ENCODE data around the gene RAB15.

Gene RAB15

GRCh38 chr14:64946310-64947045 is 25.7 kb downstream of the RAB15 start:
- FAIRE-seq (no peak), DNase-seq (ENCODE audit: insufficient read length, low spot score) (no peak)
- no peak for TF ChIP-seq CTCF (IDR thresholded peaks at IDR 0.05; ENCODE audit: insufficient read depth, missing control alignments)

GRCh38 chr14:64945431-64946178 is 26.5 kb downstream of the RAB15 start:
- no peak for FAIRE-seq
- DNase-seq (ENCODE audit: insufficient read length, low spot score): no peak
- TF ChIP-seq CTCF (IDR thresholded peaks at IDR 0.05; ENCODE audit: insufficient read depth, missing control alignments): no peak

- no peak for TF ChIP-seq CTCF (IDR thresholded peaks at IDR 0.05; ENCODE audit: insufficient read depth, missing control alignments)
- no peak for DNase-seq (ENCODE audit: insufficient read length, low spot score)
- no peak for FAIRE-seq
Observed at GRCh38 chr14:64944861-64945260, 27.3 kb downstream of the RAB15 start.

GRCh38 chr14:64944041-64944440 is 28.1 kb downstream of the RAB15 start:
- DNase-seq (ENCODE audit: insufficient read length, low spot score) (no peak), FAIRE-seq (no peak)
- no peak for TF ChIP-seq CTCF (IDR thresholded peaks at IDR 0.05; ENCODE audit: insufficient read depth, missing control alignments)

- no peak for FAIRE-seq
- no peak for DNase-seq (ENCODE audit: insufficient read length, low spot score)
- TF ChIP-seq CTCF (IDR thresholded peaks at IDR 0.05; ENCODE audit: insufficient read depth, missing control alignments): no peak
Observed at GRCh38 chr14:64943556-64943955, 28.6 kb downstream of the RAB15 start.

- TF ChIP-seq CTCF (IDR thresholded peaks at IDR 0.05; ENCODE audit: insufficient read depth, missing control alignments): no peak
- FAIRE-seq (no peak), DNase-seq (ENCODE audit: insufficient read length, low spot score) (no peak)
Observed at GRCh38 chr14:64942531-64943111, 29.5 kb downstream of the RAB15 start, which contains the start of gene GPX2. Gene GPX2 (minus strand): TSS chr14:64942745. CDS start chr14:64942726, 19 bp downstream.
